Measurements from ENCODE around the gene PEDS1.

- TF ChIP-seq ZBTB21 (tag by site-specific recombination; IDR thresholded peaks at IDR 0.05) (no peak), ZBTB17 (tag by site-specific recombination; IDR thresholded peaks at IDR 0.05) (no peak), ZNF24 (tag by site-specific recombination; IDR thresholded peaks at IDR 0.05) (no peak), ZNF571 (tag by site-specific recombination; IDR thresholded peaks at IDR 0.05) (no peak), ZNF768 (tag by site-specific recombination; IDR thresholded peaks at IDR 0.05) (no peak), ZBTB48 (tag by site-specific recombination; IDR thresholded peaks at IDR 0.05) (no peak), GFI1B (tag by site-specific recombination; IDR thresholded peaks at IDR 0.05) (no peak), ZNF362 (tag by site-specific recombination; IDR thresholded peaks at IDR 0.05) (no peak), ZNF274 (IDR thresholded peaks at IDR 0.05; ENCODE audit: low read length) (no peak), ZNF274 (tag by site-specific recombination; IDR thresholded peaks at IDR 0.05; ENCODE audit: borderline replicate concordance) (no peak), BCL11A (tag by site-specific recombination; IDR thresholded peaks at IDR 0.05; ENCODE audit: low read depth) (no peak), KLF1 (tag by site-specific recombination; IDR thresholded peaks at IDR 0.05) (no peak)
- TF ChIP-seq, protein P1, sequence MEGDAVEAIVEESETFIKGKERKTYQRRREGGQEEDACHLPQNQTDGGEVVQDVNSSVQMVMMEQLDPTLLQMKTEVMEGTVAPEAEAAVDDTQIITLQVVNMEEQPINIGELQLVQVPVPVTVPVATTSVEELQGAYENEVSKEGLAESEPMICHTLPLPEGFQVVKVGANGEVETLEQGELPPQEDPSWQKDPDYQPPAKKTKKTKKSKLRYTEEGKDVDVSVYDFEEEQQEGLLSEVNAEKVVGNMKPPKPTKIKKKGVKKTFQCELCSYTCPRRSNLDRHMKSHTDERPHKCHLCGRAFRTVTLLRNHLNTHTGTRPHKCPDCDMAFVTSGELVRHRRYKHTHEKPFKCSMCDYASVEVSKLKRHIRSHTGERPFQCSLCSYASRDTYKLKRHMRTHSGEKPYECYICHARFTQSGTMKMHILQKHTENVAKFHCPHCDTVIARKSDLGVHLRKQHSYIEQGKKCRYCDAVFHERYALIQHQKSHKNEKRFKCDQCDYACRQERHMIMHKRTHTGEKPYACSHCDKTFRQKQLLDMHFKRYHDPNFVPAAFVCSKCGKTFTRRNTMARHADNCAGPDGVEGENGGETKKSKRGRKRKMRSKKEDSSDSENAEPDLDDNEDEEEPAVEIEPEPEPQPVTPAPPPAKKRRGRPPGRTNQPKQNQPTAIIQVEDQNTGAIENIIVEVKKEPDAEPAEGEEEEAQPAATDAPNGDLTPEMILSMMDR (tag by site-specific recombination; IDR thresholded peaks at IDR 0.05) = no peak
Observed at GRCh38 chr20:50125279-50125678, 28.2 kb downstream of the PEDS1 start.
